K562 (cell line): ENCODE measurements around the gene CTPS2. TPM values are rescaled to one million over a fixed set of nuclear protein-coding genes. Genes with fewer than 3 reads are reported as not detected.

Experiments used
- ATAC-seq: fragments of 200-7000 bp; cut with Tn5 transposase; 3 replicates; pipeline ENCODE4 v1.9.1; 2020; ENCODE audit warnings: moderate library complexity
- BruUV-seq: library from RNA; stranded (reverse); fragments of 400-500 nt; replicated peaks from 2 replicates; lab custom pipeline; 2021; lab: Mats Ljungman, UMichigan
- CTCF ChIA-PET: fragments of 300-600 bp; formaldehyde crosslinking; extraction: SDS; loops from one replicate; lab custom pipeline; 2021; ENCODE audit warnings: low intra/inter-chr PET ratio; lab: Yijun Ruan, JAX
- POLR2A ChIA-PET: fragments of 300-600, 350-650 bp; sonication (Branson Sonifier 250); formaldehyde crosslinking; extraction: SDS; loops from one replicate; lab custom pipeline; 2021; ENCODE audit warnings: antibody characterized with exemption, inconsistent platforms; lab: Yijun Ruan, JAX
- DNase-seq, 4 experiments: peaks; one replicate each; pipeline versions ENCODE4 v3.0.0 to v3.0.0-alpha.2; 2011 to 2018; ENCODE audit warnings: low spot score in 3 of 4, mixed read lengths in 3 of 4; ENCODE audit errors: extremely low read depth in 1 of 4
- FAIRE-seq: peaks from 2 replicates; lab custom pipeline; 2011; peaks lifted over from hg19 to GRCh38; lab: Jason Lieb, UNC
- H2AFZ ChIP-seq: 2 replicates; pipeline ENCODE4 v1.6.0; 2011; ENCODE audit warnings: low read depth, low read length, control low read depth, inconsistent platforms
- H3K27ac ChIP-seq: fragments of 200-600 bp; 3 replicates; pipeline ENCODE4 v1.8.0; 2011; ENCODE audit warnings: low read depth, mild to moderate bottlenecking, control low read depth, inconsistent platforms, low read length, moderate library complexity, mixed read lengths; ENCODE audit errors: extremely low read depth
- H3K27me3 ChIP-seq, 2 experiments: fragments of 300-600 bp in 1 of 2; 2 replicates in 1 of 2; 3 replicates in 1 of 2; pipeline versions ENCODE4 v1.6.0 to v1.8.0; 2011; ENCODE audit warnings: inconsistent platforms in 2 of 2, low read length in 2 of 2, mild to moderate bottlenecking in 1 of 2, mixed read lengths in 1 of 2, moderate library complexity in 1 of 2; ENCODE audit not compliant: control insufficient read depth in 2 of 2, insufficient read depth in 2 of 2
- H3K36me3 ChIP-seq: fragments of 300-600 bp; 3 replicates; pipeline ENCODE4 v1.8.0; 2011; ENCODE audit warnings: mild to moderate bottlenecking, low read length, inconsistent platforms; ENCODE audit not compliant: control insufficient read depth, insufficient read depth
- H3K4me1 ChIP-seq, 2 experiments: fragments of 200-600 bp in 1 of 2; replicated peaks in 1 of 2; 2 replicates in 1 of 2; 3 replicates in 1 of 2; pipeline versions ENCODE4 v1.5.1 to v1.8.0; 2011; ENCODE audit warnings: inconsistent platforms in 2 of 2, low read length in 2 of 2, mild to moderate bottlenecking in 1 of 2, mixed read lengths in 1 of 2, moderate library complexity in 1 of 2; ENCODE audit not compliant: control insufficient read depth in 2 of 2, insufficient read depth in 2 of 2
- H3K4me2 ChIP-seq: 2 replicates; pipeline ENCODE4 v1.6.1; 2011; ENCODE audit warnings: low read length, control low read depth, inconsistent platforms, mixed read lengths; ENCODE audit not compliant: insufficient read depth
- H3K4me3 ChIP-seq: fragments of 200-600 bp; sonication (generic), shearing (Covaris generic); 2 replicates; pipeline ENCODE4 v1.5.1; 2016; ENCODE audit warnings: control low read depth, inconsistent platforms
- H3K79me2 ChIP-seq: fragments of 200-600 bp; 3 replicates; pipeline ENCODE4 v1.8.0; 2011; ENCODE audit warnings: low read length, inconsistent platforms; ENCODE audit not compliant: control insufficient read depth, insufficient read depth
- H3K9ac ChIP-seq, 2 experiments: 2 replicates each; pipeline versions ENCODE4 v1.6.0 to v1.6.1; 2011; ENCODE audit warnings: low read depth in 2 of 2, low read length in 2 of 2, control low read depth in 1 of 2, inconsistent platforms in 1 of 2, mild to moderate bottlenecking in 1 of 2, mixed read lengths in 1 of 2; ENCODE audit not compliant: insufficient read depth in 1 of 2
- H3K9me1 ChIP-seq: one replicate; pipeline ENCODE4 v1.6.0; 2011; ENCODE audit warnings: inconsistent platforms, mild to moderate bottlenecking, low read length, moderate library complexity; ENCODE audit not compliant: control insufficient read depth, insufficient read depth
- H3K9me3 ChIP-seq: replicated peaks from 2 replicates; pipeline ENCODE4 v1.5.1; 2011; ENCODE audit warnings: low read depth, low read length, inconsistent platforms; ENCODE audit not compliant: control insufficient read depth, insufficient read depth
- H4K20me1 ChIP-seq: replicated peaks from 2 replicates; pipeline ENCODE4 v1.6.1; 2011; ENCODE audit warnings: low read length, inconsistent platforms, mixed read lengths; ENCODE audit not compliant: control insufficient read depth, insufficient read depth
- BCL6 ChIP-seq: fragments of 250-450 bp; sonication (Bioruptor Pico); IDR thresholded peaks from 2 replicates; pipeline ENCODE4 v1.4.0; 2020
- BCLAF1 ChIP-seq, 2 experiments: fragments of 450-650 bp in 1 of 2; IDR thresholded peaks; 2 replicates each; pipeline ENCODE4 v1.6.1; 2011 to 2017; ENCODE audit warnings: low read depth in 2 of 2, antibody characterized with exemption in 1 of 2, borderline replicate concordance in 1 of 2, low read length in 1 of 2, mild to moderate bottlenecking in 1 of 2, mixed read lengths in 1 of 2; ENCODE audit not compliant: control insufficient read depth in 1 of 2
- IRF9 ChIP-seq: fragments of 450-650 bp; IDR thresholded peaks from 2 replicates; pipeline ENCODE4 v1.6.1; 2016; ENCODE audit warnings: missing biosample characterization, missing genetic modification characterization
- TAF1 ChIP-seq: IDR thresholded peaks from 2 replicates; pipeline ENCODE4 v1.6.1; 2011; ENCODE audit warnings: mild to moderate bottlenecking, low read length, moderate library complexity; ENCODE audit not compliant: insufficient read depth, control insufficient read depth, severe bottlenecking; ENCODE audit errors: extremely low read depth
- TCF7L2 ChIP-seq: fragments of 150-350 bp; IDR thresholded peaks from 2 replicates; pipeline ENCODE4 v1.6.1; 2016; ENCODE audit warnings: low read depth, mild to moderate bottlenecking, low read length, moderate library complexity
- ZNF41 ChIP-seq: fragments of 250-450 bp; sonication (Bioruptor Pico); conservative IDR thresholded peaks from 2 replicates; pipeline ENCODE4 v1.4.0; 2020; ENCODE audit warnings: mild to moderate bottlenecking
- WGBS: fragments of 100-300 bp; shearing (Covaris generic); methylation state at CpG from one replicate; pipeline ENCODE4 v1.1.6; 2016; ENCODE audit warnings: low coverage, mixed read lengths; ENCODE audit not compliant: insufficient coverage; ENCODE audit errors: missing lambda C conversion rate; 5-methylcytosine and 5-hydroxymethylcytosine counted together
- in situ Hi-C: fragments of 300-500 bp; cut with MboI; formaldehyde crosslinking; loops from 4 replicates; pipeline ENCODE4 v1.15.0; 2018; ENCODE audit warnings: inconsistent platforms, mixed read lengths
- intact Hi-C: fragments of 100-400 bp; cut with micrococcal nuclease; formaldehyde crosslinking; loops from 2 replicates; pipeline ENCODE4 v1.14.2; 2022
- polyA plus RNA-seq, 8 experiments: library from polyadenylated mRNA; depleted of rRNA in 4 of 8; stranded (reverse) in 5 of 8; unstranded in 3 of 8; fragments of >200 nt; fragmentation: Nextera tagmentation in 2 of 8; fragmentation: Illumina TruSeq in 1 of 8; extraction: Ambion mirVana in 2 of 8; extraction: Trizol in 1 of 8; gene quantifications; 2 replicates each; pipeline versions ENCODE4 v1.2.1 to v1.2.3, GENCODE V29; 2011 to 2014; ENCODE audit warnings: inconsistent platforms in 1 of 8, missing spikeins in 1 of 8
- total RNA-seq, 7 experiments: library from RNA; depleted of rRNA in 6 of 7; stranded (reverse); fragments of >200 nt in 6 of 7; fragmentation: Illumina TruSeq in 2 of 7; extraction: Trizol in 2 of 7; gene quantifications; 2 replicates each; pipeline versions ENCODE4 v1.2.1 to v1.2.3, GENCODE V29; 2011 to 2021; ENCODE audit warnings: low replicate concordance in 1 of 7

CTPS2 gene
- total and polyA plus RNA-seq, 9 of the 15 experiments (the other 6 are each of a cell fraction or from before 2014, with no cell fraction given): 5.4 to 19.5 (median 14.1) TPM

- Histone ChIP-seq H3K4me2 (no peak overlapping the region), H3K79me2 (no peaks in the 10 kb centered on the region), H3K9ac (no peak overlapping the region), H3K9me3 (no peaks in the 10 kb centered on the region), H3K4me1 (peaks cover 4 to 7% of the 10 kb centered on the region in 2 experiments; a peak in 3 of 5 replicates), H3K9me1 (no peaks in the 10 kb centered on the region), H3K27me3 (no peaks in the 10 kb centered on the region), H2AFZ (no peak overlapping the region), H3K36me3 (0 out of 3 replicates have a peak, but pooled peaks cover under 1% of the 10 kb centered on the region)
- CTCF ChIA-PET: no interaction called here
- no peak for DNase-seq
- POLR2A ChIA-PET: no interaction called here
- in situ Hi-C loops (no loop called here), intact Hi-C loops (no loop called here)
- BruUV-seq: no TSS peak
- no peak for TF ChIP-seq ZNF41
- TF ChIP-seq TAF1: no peak
- no peak for TF ChIP-seq BCL6 (CRISPR knock-in tag)
- no peak for TF ChIP-seq IRF9
- TF ChIP-seq TCF7L2: no peak
- no peak for TF ChIP-seq BCLAF1 (IDR thresholded peaks at IDR 0.05; ENCODE audit: borderline replicate concordance in 1 of 2, control insufficient read depth in 1 of 2, low read depth in 2 of 2, low read length in 1 of 2)
- TF ChIP-seq, all 486 proteins: peak for 0
- Histone ChIP-seq H4K20me1 (no peaks in the 10 kb centered on the region), H3K4me3 (no peak overlapping the region), H3K27ac (no peak overlapping the region)
- ATAC-seq: no peak
- FAIRE-seq: no peak
- 83% methylated on average over 4 of the region's 4 CpGs for WGBS
Measured at GRCh38 chrX:16601885-16602284, 110.6 kb downstream of the CTPS2 start.
